Measurements from ENCODE around the gene MGST2. TPM values are rescaled to one million over a fixed set of nuclear protein-coding genes. Genes with fewer than 3 reads are reported as not detected.

MGST2 gene
- total and polyA plus RNA-seq, 8 donors, result 7.6 to 271 (median 47.3) TPM

GRCh38 chr4:139728146-139728545 is 62.5 kb downstream of the MGST2 start:
- Histone ChIP-seq H3K27ac (peak overlapping the region in 2 of 5 donors; percentile 9 to 64), H3K9me3 (no peaks in the 10 kb centered on the region), H3K4me1 (peaks cover 0 to 24% (median 5%) of the 10 kb centered on the region in 4 donors), H3K36me3 (peaks cover 0 to 30% (median 26%) of the 10 kb centered on the region in 4 donors), H3K27me3 (no peaks in the 10 kb centered on the region), H3K4me3 (no peak overlapping the region)
- WGBS, 5 donors, result 93 to 94% (median 93%) methylated on average over 4 of the region's 4 CpGs
- intact Hi-C loops (cut with DNase I; ENCODE audit: low total_unique reads), result no loop called here
- TF ChIP-seq POLR2AphosphoS5 (IDR thresholded peaks at IDR 0.05) (no peak), POLR2A (IDR thresholded peaks at IDR 0.05) (no peak), CTCF (IDR thresholded peaks at IDR 0.05) (no peak), EP300 (IDR thresholded peaks at IDR 0.05) (no peak)
- no peak for DNase-seq

GRCh38 chr4:139728840-139729239 is 63.2 kb downstream of the MGST2 start:
- Histone ChIP-seq H3K27ac (peak overlapping the region in 3 of 5 donors; percentile 9 to 64 (median 57)), H3K4me1 (peaks cover 0 to 31% (median 8%) of the 10 kb centered on the region in 4 donors), H3K4me3 (no peak overlapping the region), H3K27me3 (no peaks in the 10 kb centered on the region), H3K36me3 (peaks cover 0 to 27% (median 23%) of the 10 kb centered on the region in 4 donors), H3K9me3 (no peaks in the 10 kb centered on the region)
- peak; percentile 66 to 88 for DNase-seq
- intact Hi-C loops (cut with DNase I; ENCODE audit: low total_unique reads), result no loop called here
- no peak for TF ChIP-seq CTCF (IDR thresholded peaks at IDR 0.05)
- peak in 1 of 3 donors; percentile 46 for TF ChIP-seq POLR2AphosphoS5 (IDR thresholded peaks at IDR 0.05)
- 31 to 54% (median 45%) methylated on average over 3 of the region's 3 CpGs for WGBS, 5 donors

GRCh38 chr4:139732991-139733570 is 67.5 kb downstream of the MGST2 start:
- Histone ChIP-seq H3K4me3 (no peak overlapping the region), H3K36me3 (peaks cover 0 to 2% (median 0%) of the 10 kb centered on the region in 4 donors), H3K9me3 (no peaks in the 10 kb centered on the region), H3K27ac (peak overlapping the region in 2 of 5 donors; percentile 87 to 93), H3K4me1 (peaks cover 20 to 53% (median 29%) of the 10 kb centered on the region in 4 donors), H3K27me3 (no peaks in the 10 kb centered on the region)
- no peak for DNase-seq
- TF ChIP-seq POLR2AphosphoS5 (IDR thresholded peaks at IDR 0.05) (no peak), EP300 (IDR thresholded peaks at IDR 0.05) (no peak)
- WGBS, 5 donors, result 57 to 72% (median 65%) methylated on average over 4 of the region's 4 CpGs
- intact Hi-C loops (cut with DNase I; ENCODE audit: low total_unique reads), result loop anchor here (10.0 kb wide), 1 partner anchor 272 kb away; no protein-coding TSS in a partner anchor

- H3K9me3 ChIP-seq, result no peaks in the 10 kb centered on the region
- no peak for TF ChIP-seq CTCF (IDR thresholded peaks at IDR 0.05)
- TF ChIP-seq POLR2AphosphoS5 (IDR thresholded peaks at IDR 0.05), result peak in 2 of 3 donors; percentile 52 to 86
- no peak for TF ChIP-seq POLR2A (IDR thresholded peaks at IDR 0.05)
- TF ChIP-seq EP300 (IDR thresholded peaks at IDR 0.05), result no peak
- no peaks in the 10 kb centered on the region for H3K36me3 ChIP-seq
- peak in 1 of 2 donors; percentile 67 for DNase-seq
- 13 to 25% (median 18%) methylated on average over 10 to 14 of the region's 14 CpGs for WGBS, 5 donors
- H3K4me1 ChIP-seq, result peaks cover 18 to 44% (median 27%) of the 10 kb centered on the region in 4 donors
- H3K27me3 ChIP-seq, result no peaks in the 10 kb centered on the region
- intact Hi-C loops (cut with DNase I; ENCODE audit: low total_unique reads), result loop anchor here (10.0 kb wide), 1 partner anchor 270 kb away; no protein-coding TSS in a partner anchor
- peak overlapping the region; percentile 50 to 54 (median 52) for H3K4me3 ChIP-seq
- H3K27ac ChIP-seq, result peak overlapping the region; percentile 66 to 93 (median 87)
Measured at GRCh38 chr4:139734201-139734874, 68.7 kb downstream of the MGST2 start.

Data from stomach (tissue), 9 donors.